HepG2 (cell line): ENCODE results near the gene EIF4E. TPM values are rescaled to one million over a fixed set of nuclear protein-coding genes. Genes with fewer than 3 reads are reported as not detected.

Experiments used
- AKAP8 ChIP-seq: sonication (generic); formaldehyde crosslinking; IDR thresholded peaks from 2 replicates; pipeline ENCODE4 v1.5.1; 2020; ENCODE audit warnings: mild to moderate bottlenecking, missing genetic modification reagents
- AKNA ChIP-seq: sonication (generic); formaldehyde crosslinking; IDR thresholded peaks from 2 replicates; pipeline ENCODE4 v1.4.0; 2020; ENCODE audit warnings: missing genetic modification reagents, borderline replicate concordance
- HNRNPLL ChIP-seq: fragments of 200-400 bp; formaldehyde crosslinking; IDR thresholded peaks from 2 replicates; pipeline ENCODE4 v1.6.1; 2017; ENCODE audit warnings: mild to moderate bottlenecking, low read depth, low read length; ENCODE audit not compliant: poor library complexity, severe bottlenecking
- MXD3 ChIP-seq: IDR thresholded peaks from 2 replicates; pipeline ENCODE4 v1.6.1; 2016; ENCODE audit warnings: mild to moderate bottlenecking, missing biosample characterization, missing genetic modification reagents
- PAX8 ChIP-seq: sonication (generic); formaldehyde crosslinking; IDR thresholded peaks from 2 replicates; pipeline ENCODE4 v1.8.0; 2022; ENCODE audit warnings: mild to moderate bottlenecking, missing genetic modification reagents, borderline replicate concordance
- PHF8 ChIP-seq: sonication (generic); formaldehyde crosslinking; IDR thresholded peaks from 2 replicates; pipeline ENCODE4 v1.5.0; 2020; ENCODE audit warnings: missing genetic modification reagents
- RXRB ChIP-seq: IDR thresholded peaks from 2 replicates; pipeline ENCODE4 v1.6.1; 2016; ENCODE audit warnings: borderline replicate concordance, missing genetic modification reagents, missing compliant biosample characterization
- ZBTB7B ChIP-seq: sonication (generic); formaldehyde crosslinking; IDR thresholded peaks from 2 replicates; pipeline ENCODE4 v1.4.0; 2020; ENCODE audit warnings: missing genetic modification reagents
- ZFP41 ChIP-seq: sonication (generic); formaldehyde crosslinking; IDR thresholded peaks from 2 replicates; pipeline ENCODE4 v1.4.0; 2020; ENCODE audit warnings: mild to moderate bottlenecking, missing genetic modification reagents, borderline replicate concordance
- ZNF430 ChIP-seq: sonication (generic); formaldehyde crosslinking; IDR thresholded peaks from 2 replicates; pipeline ENCODE4 v1.9.0; 2021; ENCODE audit warnings: mild to moderate bottlenecking, missing genetic modification reagents
- ZNF597 ChIP-seq: sonication (generic); formaldehyde crosslinking; IDR thresholded peaks from 2 replicates; pipeline ENCODE4 v1.5.0; 2020; ENCODE audit warnings: missing genetic modification reagents
- polyA plus RNA-seq, 8 experiments: library from polyadenylated mRNA; depleted of rRNA in 3 of 8; stranded (reverse) in 7 of 8; unstranded in 1 of 8; fragments of >200 nt; fragmentation: Illumina TruSeq in 4 of 8; extraction: Trizol in 4 of 8; gene quantifications; 2 replicates each; pipeline versions ENCODE4 v1.2.1 to v1.2.3, GENCODE V29; 2011 to 2016; ENCODE audit warnings: low read depth in 4 of 8, missing spikeins in 1 of 8, mixed read lengths in 1 of 8; ENCODE audit not compliant: insufficient read depth in 1 of 8
- total RNA-seq, 5 experiments: library from RNA; depleted of rRNA; stranded (reverse); fragments of >200 nt; fragmentation: Illumina TruSeq; extraction: Trizol; gene quantifications; 2 replicates each; pipeline ENCODE4 v1.2.3, GENCODE V29; 2016; ENCODE audit warnings: low read depth in 1 of 5
- TF ChIP-seq, protein P1 (sequence below): sonication (generic); formaldehyde crosslinking; IDR thresholded peaks from 2 replicates; pipeline ENCODE4 v1.4.0; 2020; ENCODE audit warnings: mild to moderate bottlenecking, missing genetic modification reagents
- TF ChIP-seq, protein P2 (sequence below): sonication (generic); formaldehyde crosslinking; IDR thresholded peaks from 2 replicates; pipeline ENCODE4 v1.5.0; 2020; ENCODE audit warnings: missing genetic modification reagents, mild to moderate bottlenecking, borderline replicate concordance

EIF4E gene
- total and polyA plus RNA-seq, 2 of the 13 experiments (the other 11 are each of a cell fraction or from before 2014, with no cell fraction given): 50.8 to 194 TPM

GRCh38 chr4:98928131-98928504, 815 bp downstream of the EIF4E start (continued):
- TF ChIP-seq, protein P1, sequence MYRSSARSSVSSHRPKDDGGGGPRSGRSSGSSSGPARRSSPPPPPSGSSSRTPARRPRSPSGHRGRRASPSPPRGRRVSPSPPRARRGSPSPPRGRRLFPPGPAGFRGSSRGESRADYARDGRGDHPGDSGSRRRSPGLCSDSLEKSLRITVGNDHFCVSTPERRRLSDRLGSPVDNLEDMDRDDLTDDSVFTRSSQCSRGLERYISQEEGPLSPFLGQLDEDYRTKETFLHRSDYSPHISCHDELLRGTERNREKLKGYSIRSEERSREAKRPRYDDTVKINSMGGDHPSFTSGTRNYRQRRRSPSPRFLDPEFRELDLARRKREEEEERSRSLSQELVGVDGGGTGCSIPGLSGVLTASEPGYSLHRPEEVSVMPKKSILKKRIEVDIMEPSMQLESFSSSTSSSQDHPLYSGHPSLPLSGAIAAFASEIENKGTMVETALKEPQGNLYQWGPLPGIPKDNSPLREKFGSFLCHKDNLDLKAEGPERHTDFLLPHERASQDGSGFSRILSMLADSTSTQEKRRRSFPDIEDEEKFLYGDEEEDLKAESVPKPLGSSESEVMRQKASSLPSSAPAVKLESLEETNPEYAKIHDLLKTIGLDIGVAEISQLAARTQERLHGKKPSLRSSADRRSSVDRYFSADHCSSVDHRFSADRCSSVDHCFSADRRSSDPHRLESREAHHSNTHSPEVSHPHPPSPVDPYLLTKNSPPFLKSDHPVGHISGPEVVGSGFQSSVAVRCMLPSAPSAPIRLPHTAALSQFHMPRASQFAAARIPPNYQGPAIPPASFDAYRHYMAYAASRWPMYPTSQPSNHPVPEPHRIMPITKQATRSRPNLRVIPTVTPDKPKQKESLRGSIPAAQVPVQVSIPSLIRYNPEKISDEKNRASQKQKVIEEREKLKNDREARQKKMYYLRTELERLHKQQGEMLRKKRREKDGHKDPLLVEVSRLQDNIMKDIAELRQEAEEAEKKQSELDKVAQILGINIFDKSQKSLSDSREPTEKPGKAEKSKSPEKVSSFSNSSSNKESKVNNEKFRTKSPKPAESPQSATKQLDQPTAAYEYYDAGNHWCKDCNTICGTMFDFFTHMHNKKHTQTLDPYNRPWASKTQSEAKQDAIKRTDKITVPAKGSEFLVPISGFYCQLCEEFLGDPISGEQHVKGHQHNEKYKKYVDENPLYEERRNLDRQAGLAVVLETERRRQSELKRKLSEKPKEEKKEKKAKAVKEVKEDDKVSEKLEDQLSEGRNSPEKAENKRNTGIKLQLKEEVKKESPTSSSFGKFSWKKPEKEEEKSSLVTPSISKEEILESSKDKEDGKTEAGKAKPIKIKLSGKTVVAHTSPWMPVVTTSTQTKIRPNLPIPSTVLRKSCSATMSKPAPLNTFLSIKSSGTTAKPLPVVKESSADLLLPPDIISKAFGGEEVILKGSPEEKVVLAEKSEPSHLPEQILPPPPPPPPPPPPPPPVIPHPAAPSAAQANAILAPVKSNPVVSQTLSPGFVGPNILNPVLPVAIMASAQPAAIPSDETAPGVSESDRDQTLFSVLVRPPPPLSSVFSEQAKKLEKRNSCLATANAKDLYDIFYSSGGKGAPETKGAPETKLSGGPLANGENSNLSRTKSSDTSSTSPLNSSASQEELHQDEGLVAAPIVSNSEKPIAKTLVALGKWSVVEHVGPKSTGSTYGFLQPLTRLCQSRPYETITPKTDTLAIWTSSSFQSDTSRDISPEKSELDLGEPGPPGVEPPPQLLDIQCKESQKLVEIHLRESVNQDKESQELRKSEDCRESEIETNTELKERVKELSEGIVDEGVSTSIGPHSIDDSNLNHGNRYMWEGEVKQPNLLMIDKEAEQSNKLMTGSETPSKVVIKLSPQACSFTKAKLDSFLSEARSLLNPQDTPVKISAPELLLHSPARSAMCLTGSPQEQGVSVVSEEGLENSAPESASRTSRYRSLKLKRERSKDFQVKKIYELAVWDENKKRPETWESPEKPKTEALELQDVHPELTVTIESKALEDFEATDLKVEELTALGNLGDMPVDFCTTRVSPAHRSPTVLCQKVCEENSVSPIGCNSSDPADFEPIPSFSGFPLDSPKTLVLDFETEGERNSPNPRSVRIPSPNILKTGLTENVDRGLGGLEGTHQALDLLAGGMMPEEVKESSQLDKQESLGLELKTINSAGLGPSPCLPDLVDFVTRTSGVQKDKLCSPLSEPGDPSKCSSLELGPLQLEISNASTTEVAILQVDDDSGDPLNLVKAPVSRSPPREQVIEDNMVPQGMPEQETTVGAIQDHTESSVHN: no peak
- TF ChIP-seq HNRNPLL: peak; percentile 45
- no peak for TF ChIP-seq ZNF597
- no peak for TF ChIP-seq AKAP8 (CRISPR knock-in tag)
- TF ChIP-seq ZFP41 (CRISPR knock-in tag): no peak
- no peak for TF ChIP-seq MXD3 (CRISPR knock-in tag)
- TF ChIP-seq PHF8 (CRISPR knock-in tag): no peak
- peak; percentile 6; the same call in 1 of the 2 replicates for TF ChIP-seq RXRB
- TF ChIP-seq, protein P2, sequence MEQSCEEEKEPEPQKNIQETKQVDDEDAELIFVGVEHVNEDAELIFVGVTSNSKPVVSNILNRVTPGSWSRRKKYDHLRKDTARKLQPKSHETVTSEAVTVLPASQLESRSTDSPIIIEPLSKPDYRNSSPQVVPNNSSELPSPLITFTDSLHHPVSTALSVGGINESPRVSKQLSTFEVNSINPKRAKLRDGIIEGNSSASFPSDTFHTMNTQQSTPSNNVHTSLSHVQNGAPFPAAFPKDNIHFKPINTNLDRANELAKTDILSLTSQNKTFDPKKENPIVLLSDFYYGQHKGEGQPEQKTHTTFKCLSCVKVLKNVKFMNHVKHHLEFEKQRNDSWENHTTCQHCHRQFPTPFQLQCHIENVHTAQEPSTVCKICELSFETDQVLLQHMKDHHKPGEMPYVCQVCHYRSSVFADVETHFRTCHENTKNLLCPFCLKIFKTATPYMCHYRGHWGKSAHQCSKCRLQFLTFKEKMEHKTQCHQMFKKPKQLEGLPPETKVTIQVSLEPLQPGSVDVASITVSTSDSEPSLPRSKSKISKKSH (CRISPR knock-in tag): 0 out of 2 replicates have a peak, but pooled peaks have one; percentile 18
- TF ChIP-seq ZBTB7B: no peak
- no peak for TF ChIP-seq PAX8 (CRISPR knock-in tag)
- TF ChIP-seq AKNA (CRISPR knock-in tag): no peak
- 0 out of 2 replicates have a peak, but pooled peaks have one; percentile 17 for TF ChIP-seq ZNF430
